Memory B cell (primary cell): ENCODE results near the gene CEP43.
A peak's percentile ranks its signal among the peaks of the same experiment; 100 is the strongest.
"Not testable (repeated sequence)": the region's sequence is repeated elsewhere in the genome, so short reads cannot be mapped to it uniquely, and the experiment has no call there.

Experiments
- ATAC-seq: fragments of 150-1000 bp; cut with Tn5 transposase; 2 replicates; pipeline ENCODE4 v1.10.0; 2021; ENCODE audit warnings: low read depth, mild to moderate bottlenecking, moderate library complexity
- DNase-seq, 2 donors: peaks; one replicate each; pipeline ENCODE4 v3.0.0; 2022; ENCODE audit warnings: low spot score in 2 of 2
- H3K27ac Mint-ChIP-seq: one replicate; pipeline ENCODE4 v1.8.0; 2022; ENCODE audit warnings: mild to moderate bottlenecking, moderate library complexity, mixed read lengths
- H3K27me3 Mint-ChIP-seq: one replicate; pipeline ENCODE4 v1.8.0; 2022; ENCODE audit warnings: mixed read lengths
- H3K36me3 Mint-ChIP-seq: one replicate; pipeline ENCODE4 v1.8.0; 2022; ENCODE audit warnings: mild to moderate bottlenecking, mixed read lengths
- H3K4me1 Mint-ChIP-seq: one replicate; pipeline ENCODE4 v1.8.0; 2022; ENCODE audit warnings: mixed read lengths
- H3K4me3 Mint-ChIP-seq: one replicate; pipeline ENCODE4 v1.8.0; 2022; ENCODE audit warnings: mild to moderate bottlenecking, moderate library complexity, mixed read lengths
- H3K9me3 Mint-ChIP-seq: one replicate; pipeline ENCODE4 v1.8.0; 2022; ENCODE audit warnings: mixed read lengths

The CEP43 gene

GRCh38 chr6:166999145-166999883 is at the start of gene CEP43:
Gene CEP43 (plus strand): TSS chr6:166999397. CDS start chr6:166999413, 16 bp downstream.
- no peaks in the 10 kb centered on the region for H3K9me3 Mint-ChIP-seq
- H3K27ac Mint-ChIP-seq, result peak within 1 kb of the TSS; percentile 87
- H3K36me3 Mint-ChIP-seq, result peaks cover 5% of the 10 kb centered on the region

DNA sequence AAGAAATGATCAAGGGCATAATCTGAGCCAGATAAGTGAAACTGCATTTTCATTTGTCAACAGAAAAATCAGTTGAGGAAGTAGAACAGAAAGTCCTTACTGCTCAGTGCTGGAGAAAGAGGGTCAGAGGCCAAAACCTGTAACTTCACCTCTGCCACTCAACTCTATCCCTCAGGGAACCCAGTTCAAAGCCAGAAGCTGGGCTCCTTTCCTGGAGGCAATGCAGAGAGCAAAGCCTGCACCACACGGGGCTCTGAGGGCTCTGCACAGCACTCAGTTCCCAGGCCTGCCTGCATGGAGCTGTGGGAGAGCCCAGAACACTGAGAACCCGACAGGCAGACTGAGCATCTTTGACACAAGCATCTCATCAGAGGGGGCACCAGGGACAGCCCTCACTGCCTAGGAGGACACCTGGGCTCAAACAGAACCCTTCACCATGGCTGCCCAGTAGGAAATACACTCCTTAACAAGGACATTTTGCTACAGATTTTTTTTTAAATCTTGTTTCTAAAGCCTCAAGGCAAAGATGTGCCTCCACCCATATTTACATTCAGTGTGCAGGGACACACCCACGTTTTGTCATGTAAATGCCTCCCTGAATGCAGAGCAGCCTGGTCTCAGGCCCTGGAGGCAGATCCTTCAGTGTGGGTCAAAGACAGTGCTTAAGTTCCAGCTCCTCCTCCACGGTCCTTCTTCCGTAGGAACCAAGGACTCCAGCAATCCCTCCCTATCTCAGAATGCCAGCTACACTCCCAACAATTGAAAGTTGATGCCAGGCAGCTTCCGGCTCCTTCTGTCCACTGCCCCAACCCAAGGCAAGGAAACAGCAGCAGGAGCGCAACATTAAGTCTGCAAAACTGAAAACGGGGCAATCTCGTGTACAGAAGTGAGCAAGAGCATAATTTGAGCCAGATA is 49.4 kb upstream of the CEP43 start:
- peak overlapping the region; percentile 95 for H3K27ac Mint-ChIP-seq
- no peaks in the 10 kb centered on the region for H3K9me3 Mint-ChIP-seq
- peaks cover 26% of the 10 kb centered on the region for H3K36me3 Mint-ChIP-seq
- ATAC-seq (peak; percentile 12), DNase-seq (peak in 1 of 2 donors; percentile 29)
- H3K4me3 Mint-ChIP-seq, result peak overlapping the region; percentile 88
- H3K27me3 Mint-ChIP-seq, result no peaks in the 10 kb centered on the region
- H3K4me1 Mint-ChIP-seq, result peaks cover 45% of the 10 kb centered on the region

More at GRCh38 chr6:166999145-166999883, at the start of gene CEP43:
- peak within 1 kb of the TSS; percentile 92 for H3K4me3 Mint-ChIP-seq
- peaks cover 26% of the 10 kb centered on the region for H3K4me1 Mint-ChIP-seq
- H3K27me3 Mint-ChIP-seq, result no peaks in the 10 kb centered on the region
- DNase-seq, result peak; percentile 92 to 93
- peak; percentile 89 for ATAC-seq

DNA sequence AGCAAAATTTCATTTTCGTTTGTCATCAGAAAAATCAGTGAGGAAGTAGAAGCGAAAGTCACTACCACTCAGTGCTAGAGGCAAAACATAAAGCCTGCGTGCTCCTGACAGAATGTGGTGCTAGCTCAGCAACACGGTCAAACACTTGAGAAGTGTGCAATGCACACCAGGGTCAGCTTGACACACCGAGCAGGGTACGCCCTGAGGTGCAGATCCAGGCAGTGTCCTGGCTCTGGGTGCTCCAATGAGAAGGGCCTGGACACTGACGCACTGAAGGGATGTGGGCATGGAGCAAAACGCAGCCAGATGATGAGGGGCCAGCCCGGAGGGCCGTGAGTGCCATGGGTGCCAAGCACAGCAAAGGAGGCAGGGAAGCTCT is 48.8 kb upstream of the CEP43 start:
- DNase-seq (peak; percentile 41 to 45), ATAC-seq (peak; percentile 50)
- Mint-ChIP-seq H3K4me3 (peak overlapping the region; percentile 88), H3K4me1 (peaks cover 45% of the 10 kb centered on the region), H3K36me3 (peaks cover 27% of the 10 kb centered on the region), H3K9me3 (no peaks in the 10 kb centered on the region), H3K27ac (peak overlapping the region; percentile 95), H3K27me3 (no peaks in the 10 kb centered on the region)

DNA sequence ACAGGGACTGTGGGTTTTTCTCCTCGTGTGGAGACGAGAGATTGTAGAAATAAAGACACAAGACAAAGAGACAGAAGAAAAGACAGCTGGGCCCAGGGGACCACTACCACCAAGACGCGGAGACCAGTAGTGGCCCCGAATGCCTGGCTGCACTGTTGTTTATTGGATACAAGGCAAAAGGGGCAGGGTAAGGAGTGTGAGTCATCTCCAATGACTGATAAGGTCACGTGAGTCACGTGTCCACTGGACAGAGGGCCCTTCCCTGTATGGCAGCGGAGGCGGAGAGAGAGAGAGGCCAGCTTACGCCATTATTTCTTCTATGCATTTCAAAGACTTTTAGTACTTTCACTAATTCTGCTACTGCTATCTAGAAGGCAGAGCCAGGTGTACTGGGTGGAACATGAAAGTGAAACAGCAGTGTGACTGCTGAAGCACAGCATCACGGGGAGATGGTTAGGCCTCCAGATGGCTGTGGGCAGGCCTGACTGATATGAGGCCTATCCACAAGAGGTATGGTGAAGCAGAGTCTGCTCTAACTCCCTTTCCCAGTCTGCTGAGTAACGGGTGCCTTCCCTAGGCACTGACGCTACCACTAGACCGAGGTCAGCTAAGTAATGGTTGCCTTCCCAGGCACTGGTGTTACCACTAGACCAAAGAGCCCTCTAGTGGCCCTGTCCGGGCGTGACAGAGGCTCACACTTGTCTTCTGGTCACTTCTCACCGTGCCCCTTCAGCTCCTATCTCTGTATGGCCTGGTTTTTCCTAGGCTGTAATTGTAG is 48.1 kb upstream of the CEP43 start:
- peak overlapping the region; percentile 88 for H3K4me3 Mint-ChIP-seq
- H3K9me3 Mint-ChIP-seq, H3K27me3 Mint-ChIP-seq: not testable (repeated sequence)
- peaks cover 27% of the 10 kb centered on the region for H3K36me3 Mint-ChIP-seq
- H3K27ac Mint-ChIP-seq, result peak overlapping the region; percentile 95
- ATAC-seq, result peak; percentile 81
- peaks cover 45% of the 10 kb centered on the region for H3K4me1 Mint-ChIP-seq
- peak; percentile 66 to 80 for DNase-seq

- H3K4me3 Mint-ChIP-seq, result peak overlapping the region; percentile 88
- H3K36me3 Mint-ChIP-seq, result peaks cover 24% of the 10 kb centered on the region
- DNase-seq, result no peak
- no peak for ATAC-seq
- H3K9me3 Mint-ChIP-seq, result no peaks in the 10 kb centered on the region
- H3K27me3 Mint-ChIP-seq, result no peaks in the 10 kb centered on the region
- H3K27ac Mint-ChIP-seq, result peak overlapping the region; percentile 95
- H3K4me1 Mint-ChIP-seq, result peaks cover 45% of the 10 kb centered on the region
Measured at GRCh38 chr6:166951670-166952060, 47.5 kb upstream of the CEP43 start.

GRCh38 chr6:166952121-166952520 is 47.1 kb upstream of the CEP43 start:
- DNase-seq (no peak), ATAC-seq (no peak)
- H3K36me3 Mint-ChIP-seq, result peaks cover 24% of the 10 kb centered on the region
- H3K4me3 Mint-ChIP-seq, result peak overlapping the region; percentile 8
- no peaks in the 10 kb centered on the region for H3K9me3 Mint-ChIP-seq
- H3K27ac Mint-ChIP-seq, result peak overlapping the region; percentile 95
- no peaks in the 10 kb centered on the region for H3K27me3 Mint-ChIP-seq
- peaks cover 45% of the 10 kb centered on the region for H3K4me1 Mint-ChIP-seq

GRCh38 chr6:166952567-166953486 is 46.4 kb upstream of the CEP43 start:
- Mint-ChIP-seq H3K36me3 (peaks cover 24% of the 10 kb centered on the region), H3K4me1 (peaks cover 51% of the 10 kb centered on the region), H3K4me3 (peak overlapping the region; percentile 95), H3K27ac (peak overlapping the region; percentile 95), H3K27me3 (no peaks in the 10 kb centered on the region), H3K9me3 (no peaks in the 10 kb centered on the region)
- DNase-seq, result no peak
- no peak for ATAC-seq

DNA sequence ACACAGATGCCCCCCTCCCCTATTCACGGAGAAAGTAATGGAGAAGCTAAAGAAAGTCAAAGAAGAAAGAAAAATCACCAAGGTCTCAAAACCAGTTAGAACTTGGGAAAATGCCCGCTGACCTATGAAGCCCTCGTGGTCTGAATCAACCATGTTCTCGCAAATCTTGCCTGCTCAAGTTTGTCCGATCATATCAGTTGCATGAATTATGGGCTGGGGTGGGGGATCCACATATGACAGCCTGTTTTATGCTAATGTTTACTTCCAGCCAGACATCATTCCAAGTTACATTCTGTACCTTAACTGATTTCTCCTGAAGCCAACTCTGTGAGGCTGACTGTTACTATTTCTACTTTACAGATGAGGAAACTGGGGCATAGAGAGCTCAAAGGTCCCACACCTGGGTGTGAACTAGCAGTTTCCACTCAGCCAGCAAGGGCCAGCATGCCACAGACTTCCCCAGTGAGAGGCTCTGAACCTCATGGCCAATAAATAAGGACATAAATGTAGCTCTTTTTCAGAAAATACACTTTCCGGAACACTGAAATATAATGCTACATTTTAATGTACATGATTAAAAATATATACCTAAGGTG is 45.0 kb upstream of the CEP43 start:
- DNase-seq, result no peak

DNA sequence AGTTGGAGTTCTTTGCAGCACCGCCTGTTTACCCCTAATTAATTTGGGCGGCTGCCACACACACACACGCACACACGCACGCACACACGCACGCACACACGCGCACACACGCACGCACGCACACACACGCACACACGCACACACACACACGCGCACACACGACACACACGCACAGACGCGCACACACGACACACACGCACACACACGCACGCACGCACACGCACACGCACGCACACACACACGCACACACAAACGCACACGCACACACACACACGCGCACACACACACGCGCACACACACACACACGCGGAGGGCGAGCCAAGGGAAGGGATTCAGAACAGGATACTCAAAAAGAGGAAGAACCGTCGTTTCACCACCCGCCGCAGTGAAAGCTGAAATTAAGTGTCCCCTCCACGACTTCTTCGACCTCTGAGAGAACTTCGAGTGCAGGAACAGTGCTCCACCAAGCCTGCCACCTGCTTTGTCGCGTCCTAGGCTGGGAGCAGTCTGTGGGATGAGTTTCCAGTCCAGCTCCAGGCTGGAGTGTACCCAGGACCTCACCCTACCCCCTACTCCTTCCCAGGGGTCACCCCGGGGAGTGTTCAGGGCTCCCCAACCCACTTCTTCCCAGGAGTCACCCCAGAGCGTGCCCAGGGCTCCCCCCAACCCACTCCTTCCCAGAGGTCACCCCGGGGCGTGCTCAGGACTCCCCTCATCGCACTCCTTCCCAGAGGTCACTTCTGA is 43.9 kb upstream of the CEP43 start:
- peak; percentile 49 to 61 for DNase-seq

More for the DNA sequence above, 45.0 kb upstream of the CEP43 start:
- peak overlapping the region; percentile 95 for H3K27ac Mint-ChIP-seq
- peak overlapping the region; percentile 95 for H3K4me3 Mint-ChIP-seq
- no peaks in the 10 kb centered on the region for H3K9me3 Mint-ChIP-seq
- no peak for ATAC-seq
- no peaks in the 10 kb centered on the region for H3K27me3 Mint-ChIP-seq
- peaks cover 24% of the 10 kb centered on the region for H3K36me3 Mint-ChIP-seq
- H3K4me1 Mint-ChIP-seq, result peaks cover 63% of the 10 kb centered on the region

DNA sequence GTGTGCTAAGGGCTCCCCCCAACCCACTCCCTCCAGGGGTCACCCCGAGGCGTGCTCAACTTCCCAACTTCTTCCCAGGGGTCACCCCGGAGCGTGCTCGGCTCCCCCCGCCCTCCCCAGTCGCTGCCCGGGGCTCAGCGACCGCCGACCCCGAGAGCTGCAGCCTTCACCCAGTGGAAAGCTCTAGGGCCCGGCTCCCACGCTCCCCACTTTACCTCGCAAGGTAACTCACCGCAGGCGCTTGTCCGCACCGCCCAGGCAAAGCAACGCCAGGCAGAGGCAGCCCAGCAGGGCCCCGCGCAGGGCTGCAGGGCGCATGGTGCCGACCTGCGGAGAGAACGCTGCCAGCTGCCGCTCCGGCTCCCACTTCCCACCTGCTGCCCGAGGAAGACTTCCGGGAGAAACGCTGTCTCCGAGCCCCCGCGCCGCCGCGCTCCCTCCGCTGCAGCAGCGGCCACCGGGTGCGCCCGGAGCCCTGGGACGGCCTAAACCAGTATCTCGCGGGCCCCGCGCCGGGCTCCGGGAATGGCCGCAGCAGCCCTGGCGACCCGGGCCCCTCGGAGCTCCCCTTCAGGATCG is 43.2 kb upstream of the CEP43 start:
- peaks cover 18% of the 10 kb centered on the region for H3K36me3 Mint-ChIP-seq
- no peaks in the 10 kb centered on the region for H3K9me3 Mint-ChIP-seq
- no peaks in the 10 kb centered on the region for H3K27me3 Mint-ChIP-seq
- DNase-seq (no peak), ATAC-seq (peak; percentile 4)
- H3K27ac Mint-ChIP-seq, result peak overlapping the region; percentile 95
- peaks cover 66% of the 10 kb centered on the region for H3K4me1 Mint-ChIP-seq
- peak overlapping the region; percentile 95 for H3K4me3 Mint-ChIP-seq

More for the DNA sequence above, 43.9 kb upstream of the CEP43 start:
- Mint-ChIP-seq H3K4me1 (peaks cover 68% of the 10 kb centered on the region), H3K27me3 (no peaks in the 10 kb centered on the region), H3K4me3 (peak overlapping the region; percentile 95), H3K36me3 (peaks cover 21% of the 10 kb centered on the region), H3K9me3 (no peaks in the 10 kb centered on the region), H3K27ac (peak overlapping the region; percentile 95)
- peak; percentile 16 for ATAC-seq

- Mint-ChIP-seq H3K36me3 (peaks cover 18% of the 10 kb centered on the region), H3K27ac (peak within 1 kb of the TSS; percentile 95), H3K4me3 (peak within 1 kb of the TSS; percentile 95), H3K27me3 (no peaks in the 10 kb centered on the region), H3K9me3 (no peaks in the 10 kb centered on the region), H3K4me1 (peaks cover 62% of the 10 kb centered on the region)
- DNase-seq (peak; percentile 100), ATAC-seq (peak; percentile 83)
Measured at GRCh38 chr6:166956444-166957086, 42.6 kb upstream of the CEP43 start, which contains the start of gene RNASET2. Gene RNASET2 (minus strand): TSS chr6:166956550. CDS start chr6:166956182, 368 bp downstream.
